Glutamatergic neuron (in vitro differentiated cells): ENCODE measurements around the gene CDC25B. TPM values are rescaled to one million over a fixed set of nuclear protein-coding genes. Genes with fewer than 3 reads are reported as not detected.
A peak's percentile ranks its signal among the peaks of the same experiment; 100 is the strongest.

Experiments
- DNase-seq: peaks from one replicate; pipeline ENCODE4 v3.0.0; 2022
- H3K27ac Mint-ChIP-seq: one replicate; pipeline ENCODE4 v1.8.0; 2020; ENCODE audit warnings: mild to moderate bottlenecking, mixed read lengths, inconsistent platforms; ENCODE audit not compliant: unreplicated experiment
- H3K27me3 Mint-ChIP-seq: one replicate; pipeline ENCODE4 v1.8.0; 2020; ENCODE audit warnings: mild to moderate bottlenecking, moderate library complexity, mixed read lengths, inconsistent platforms; ENCODE audit not compliant: unreplicated experiment
- H3K36me3 Mint-ChIP-seq: one replicate; pipeline ENCODE4 v1.8.0; 2020; ENCODE audit warnings: mild to moderate bottlenecking, mixed read lengths, inconsistent platforms; ENCODE audit not compliant: unreplicated experiment
- H3K4me1 Mint-ChIP-seq: one replicate; pipeline ENCODE4 v1.8.0; 2020; ENCODE audit warnings: mild to moderate bottlenecking, low read depth, mixed read lengths, inconsistent platforms; ENCODE audit not compliant: unreplicated experiment
- H3K4me3 Mint-ChIP-seq: one replicate; pipeline ENCODE4 v1.8.0; 2020; ENCODE audit warnings: mild to moderate bottlenecking, mixed read lengths, inconsistent platforms; ENCODE audit not compliant: unreplicated experiment
- H3K9me3 Mint-ChIP-seq: one replicate; pipeline ENCODE4 v1.8.0; 2020; ENCODE audit warnings: mild to moderate bottlenecking, moderate library complexity, mixed read lengths, inconsistent platforms; ENCODE audit not compliant: unreplicated experiment
- CTCF ChIP-seq: fragments of 200-600 bp; sonication (generic); IDR thresholded peaks from one replicate; pipeline ENCODE4 v1.5.0; 2021; ENCODE audit not compliant: partially characterized antibody, unreplicated experiment
- total RNA-seq: library from RNA; stranded (reverse); fragmentation: NEBNext Ultra II Directional; extraction: Animal tissue kit (Norgen Biotek cat#: 25700); gene quantifications from one replicate; pipeline ENCODE4 v1.2.1, GENCODE V29; 2021; ENCODE audit not compliant: unreplicated experiment

Gene CDC25B
- total RNA-seq, 1 donor from 2014 or later, result 27.6 TPM

GRCh38 chr20:3813848-3814581, 17.9 kb downstream of the CDC25B start:
- H3K4me1 Mint-ChIP-seq, result peaks cover 23% of the 10 kb centered on the region
- no peak for DNase-seq
- H3K9me3 Mint-ChIP-seq, result peaks cover 19% of the 10 kb centered on the region
- H3K36me3 Mint-ChIP-seq, result no peaks in the 10 kb centered on the region
- TF ChIP-seq CTCF, result no peak
- H3K27ac Mint-ChIP-seq, result no peak overlapping the region
- no peak overlapping the region for H3K4me3 Mint-ChIP-seq
- peaks cover 6% of the 10 kb centered on the region for H3K27me3 Mint-ChIP-seq

GRCh38 chr20:3814928-3815495, 18.9 kb downstream of the CDC25B start:
- DNase-seq, result no peak
- Mint-ChIP-seq H3K36me3 (no peaks in the 10 kb centered on the region), H3K27me3 (peaks cover 7% of the 10 kb centered on the region), H3K27ac (no peak overlapping the region), H3K4me1 (peaks cover 24% of the 10 kb centered on the region), H3K9me3 (peaks cover 19% of the 10 kb centered on the region), H3K4me3 (no peak overlapping the region)
- TF ChIP-seq CTCF, result no peak

GRCh38 chr20:3815703-3816315, 19.7 kb downstream of the CDC25B start:
- peaks cover 7% of the 10 kb centered on the region for H3K27me3 Mint-ChIP-seq
- peaks cover 20% of the 10 kb centered on the region for H3K9me3 Mint-ChIP-seq
- DNase-seq, result no peak
- H3K4me1 Mint-ChIP-seq, result peaks cover 24% of the 10 kb centered on the region
- no peak overlapping the region for H3K4me3 Mint-ChIP-seq
- no peaks in the 10 kb centered on the region for H3K36me3 Mint-ChIP-seq
- no peak overlapping the region for H3K27ac Mint-ChIP-seq
- TF ChIP-seq CTCF, result no peak

GRCh38 chr20:3818155-3819151, 22.3 kb downstream of the CDC25B start:
- peak; percentile 78 for DNase-seq
- Mint-ChIP-seq H3K4me3 (peak overlapping the region; percentile 81), H3K4me1 (peaks cover 15% of the 10 kb centered on the region), H3K27ac (peak overlapping the region; percentile 87), H3K27me3 (peaks cover 11% of the 10 kb centered on the region), H3K9me3 (peaks cover 15% of the 10 kb centered on the region), H3K36me3 (no peaks in the 10 kb centered on the region)
- TF ChIP-seq CTCF, result peak; percentile 82
